Left lung (tissue), 10 donors: ENCODE data around the gene MRNIP. TPM values are rescaled to one million over a fixed set of nuclear protein-coding genes. Genes with fewer than 3 reads are reported as not detected.

ENCODE experiments used
- ATAC-seq: fragments of 200-7000 bp; cut with Tn5 transposase; one replicate; pipeline ENCODE4 v1.9.1; 2020; ENCODE audit warnings: moderate library complexity
- DNase-seq, 4 donors: peaks; one replicate each; pipeline ENCODE4 v3.0.0-alpha.2; 2013 to 2020
- H3K27ac ChIP-seq, 2 donors: fragments of 200-600 bp; sonication (generic) in 1 of 2; one replicate each; pipeline versions ENCODE4 v1.5.0 to v1.8.0; 2020 to 2021
- H3K27me3 ChIP-seq, 2 donors: fragments of 200-600 bp; sonication (generic) in 1 of 2; one replicate each; pipeline versions ENCODE4 v1.5.0 to v1.8.0; 2020 to 2021
- H3K36me3 ChIP-seq, 2 donors: fragments of 200-600 bp; sonication (generic) in 1 of 2; one replicate each; pipeline versions ENCODE4 v1.5.0 to v1.8.0; 2020 to 2021
- H3K4me1 ChIP-seq, 2 donors: fragments of 200-600 bp; one replicate each; pipeline ENCODE4 v1.8.0; 2021
- H3K4me3 ChIP-seq, 2 donors: fragments of 200-600 bp; sonication (generic) in 1 of 2; one replicate each; pipeline versions ENCODE4 v1.5.0 to v1.8.0; 2020 to 2021; ENCODE audit warnings: mild to moderate bottlenecking in 1 of 2
- H3K9me3 ChIP-seq, 2 donors: fragments of 200-600 bp; sonication (generic) in 1 of 2; one replicate each; pipeline versions ENCODE4 v1.5.0 to v1.8.0; 2020 to 2021
- CTCF ChIP-seq, 2 donors: fragments of 200-600 bp; sonication (generic) in 1 of 2; IDR thresholded peaks; one replicate each; pipeline versions ENCODE4 v1.5.0 to v1.8.0; 2021; ENCODE audit warnings: antibody characterized with exemption in 2 of 2
- intact Hi-C, 2 donors: fragments of 100-400 bp; cut with DNase I; formaldehyde crosslinking; loops; one replicate each; pipeline versions ENCODE4 v1.11.2 to v1.14.2; 2022
- polyA plus RNA-seq, 6 donors: library from polyadenylated mRNA; unstranded; fragments of 120-200 nt; gene quantifications; one replicate each; pipeline ENCODE4 v1.2.1, GENCODE V29; 2013; ENCODE audit not compliant: insufficient read length in 6 of 6
- total RNA-seq, 2 donors: library from RNA; stranded (reverse); fragmentation: NEBNext Ultra II Directional; extraction: Animal tissue kit (Norgen Biotek cat#: 25700); gene quantifications; one replicate each; pipeline ENCODE4 v1.2.1, GENCODE V29; 2021
- donor health status: DM: no; HTN: yes; CAD: no.
- donor health status: DM: no; HTN: no; CAD: no.

MRNIP gene
- total and polyA plus RNA-seq, 8 donors, result 16.9 to 55.6 (median 46.3) TPM

- DNase-seq (no peak), ATAC-seq (no peak)
- Histone ChIP-seq H3K27me3 (no peaks in the 10 kb centered on the region), H3K27ac (no peak overlapping the region), H3K36me3 (peaks cover 0 to 100% of the 10 kb centered on the region in 2 donors), H3K4me1 (no peaks in the 10 kb centered on the region), H3K4me3 (no peak overlapping the region), H3K9me3 (no peaks in the 10 kb centered on the region)
- no peak for TF ChIP-seq CTCF (IDR thresholded peaks at IDR 0.05)
- intact Hi-C loops, result no loop called here
These were observed 35.6 kb upstream of the MRNIP start for GRCh38 chr5:179893958-179894895.

GRCh38 chr5:179893076-179893957 lies 34.7 kb upstream of the MRNIP start:
- Histone ChIP-seq H3K27ac (no peak overlapping the region), H3K36me3 (peaks cover 0 to 100% of the 10 kb centered on the region in 2 donors), H3K27me3 (no peaks in the 10 kb centered on the region), H3K4me1 (no peaks in the 10 kb centered on the region), H3K4me3 (no peak overlapping the region), H3K9me3 (no peaks in the 10 kb centered on the region)
- ATAC-seq (no peak), DNase-seq (peak in 1 of 4 donors; percentile 16)
- intact Hi-C loops, result no loop called here
- no peak for TF ChIP-seq CTCF (IDR thresholded peaks at IDR 0.05)

GRCh38 chr5:179892255-179892654 lies 33.6 kb upstream of the MRNIP start:
- intact Hi-C loops, result no loop called here
- Histone ChIP-seq H3K9me3 (no peaks in the 10 kb centered on the region), H3K27ac (no peak overlapping the region), H3K4me1 (no peaks in the 10 kb centered on the region), H3K36me3 (peaks cover 0 to 100% of the 10 kb centered on the region in 2 donors), H3K27me3 (no peaks in the 10 kb centered on the region), H3K4me3 (no peak overlapping the region)
- DNase-seq, result no peak
- TF ChIP-seq CTCF (IDR thresholded peaks at IDR 0.05), result no peak
- no peak for ATAC-seq

GRCh38 chr5:179890751-179891682 lies 32.4 kb upstream of the MRNIP start:
- Histone ChIP-seq H3K36me3 (peaks cover 0 to 100% of the 10 kb centered on the region in 2 donors), H3K4me1 (no peaks in the 10 kb centered on the region), H3K4me3 (no peak overlapping the region), H3K27me3 (no peaks in the 10 kb centered on the region), H3K9me3 (no peaks in the 10 kb centered on the region), H3K27ac (no peak overlapping the region)
- no peak for TF ChIP-seq CTCF (IDR thresholded peaks at IDR 0.05)
- ATAC-seq (no peak), DNase-seq (peak in 1 of 4 donors; percentile 14)
- intact Hi-C loops, result no loop called here
